ENCODE results near the gene GPR85.
"Not testable (repeated sequence)": the region's sequence is repeated elsewhere in the genome, so short reads cannot be mapped to it uniquely, and the experiment has no call there.

GPR85 gene

GRCh38 chr7:113086431-113086888 lies at the start of gene GPR85:
Gene GPR85 (minus strand): TSS chr7:113086827. CDS start chr7:113084721, 2,106 bp downstream.
- peak; percentile 6 for DNase-seq

GRCh38 chr7:113134025-113134424 lies 47.4 kb upstream of the GPR85 start:
- no peak for DNase-seq

- no peak for DNase-seq
Measured at GRCh38 chr7:113131367-113131766, 44.7 kb upstream of the GPR85 start.

GRCh38 chr7:113128031-113128430 lies 41.4 kb upstream of the GPR85 start:
- DNase-seq: no peak

- DNase-seq: no peak
Measured at GRCh38 chr7:113125728-113126127, 39.1 kb upstream of the GPR85 start.

- DNase-seq: no peak
Measured at GRCh38 chr7:113122744-113123143, 36.1 kb upstream of the GPR85 start.

- no peak for DNase-seq
Measured at GRCh38 chr7:113120647-113121046, 34.0 kb upstream of the GPR85 start.

- no peak for DNase-seq
Measured at GRCh38 chr7:113119429-113119828, 32.8 kb upstream of the GPR85 start.

GRCh38 chr7:113118074-113118959 lies 31.7 kb upstream of the GPR85 start, which contains the start of gene SMIM30:
Gene SMIM30 (minus strand): TSS chr7:113118554. CDS start chr7:113117578, 976 bp downstream.
- DNase-seq: peak; percentile 76

GRCh38 chr7:113117374-113117774 lies 30.7 kb upstream of the GPR85 start:
- DNase-seq: not testable (repeated sequence)

GRCh38 chr7:113113912-113114311 lies 27.3 kb upstream of the GPR85 start:
- DNase-seq: no peak

GRCh38 chr7:113109718-113110117 lies 23.1 kb upstream of the GPR85 start:
- no peak for DNase-seq

GRCh38 chr7:113100121-113100603 lies 13.5 kb upstream of the GPR85 start:
- no peak for DNase-seq

GRCh38 chr7:113099284-113099919 lies 12.8 kb upstream of the GPR85 start:
- no peak for DNase-seq

GRCh38 chr7:113094517-113095249 lies 8.1 kb upstream of the GPR85 start:
- no peak for DNase-seq

- DNase-seq: no peak
Measured at GRCh38 chr7:113093561-113093960, 6.9 kb upstream of the GPR85 start.

- no peak for DNase-seq
Measured at GRCh38 chr7:113092762-113093161, 6.1 kb upstream of the GPR85 start.

- no peak for DNase-seq
Measured at GRCh38 chr7:113087071-113087998, 708 bp upstream of the GPR85 start.

- DNase-seq: no peak
Measured at GRCh38 chr7:113085781-113086390, 741 bp downstream of the GPR85 start.

- no peak for DNase-seq
Measured at GRCh38 chr7:113084496-113085172, 2.0 kb downstream of the GPR85 start.
